GM18526 (cell line): ENCODE measurements around the gene CSTF2.

Source experiments
- POLR2A ChIP-seq: IDR thresholded peaks from 3 replicates; pipeline ENCODE4 v1.6.1; 2011; ENCODE audit not compliant: insufficient read length; ENCODE audit errors: extremely low read depth

The CSTF2 gene

DNA sequence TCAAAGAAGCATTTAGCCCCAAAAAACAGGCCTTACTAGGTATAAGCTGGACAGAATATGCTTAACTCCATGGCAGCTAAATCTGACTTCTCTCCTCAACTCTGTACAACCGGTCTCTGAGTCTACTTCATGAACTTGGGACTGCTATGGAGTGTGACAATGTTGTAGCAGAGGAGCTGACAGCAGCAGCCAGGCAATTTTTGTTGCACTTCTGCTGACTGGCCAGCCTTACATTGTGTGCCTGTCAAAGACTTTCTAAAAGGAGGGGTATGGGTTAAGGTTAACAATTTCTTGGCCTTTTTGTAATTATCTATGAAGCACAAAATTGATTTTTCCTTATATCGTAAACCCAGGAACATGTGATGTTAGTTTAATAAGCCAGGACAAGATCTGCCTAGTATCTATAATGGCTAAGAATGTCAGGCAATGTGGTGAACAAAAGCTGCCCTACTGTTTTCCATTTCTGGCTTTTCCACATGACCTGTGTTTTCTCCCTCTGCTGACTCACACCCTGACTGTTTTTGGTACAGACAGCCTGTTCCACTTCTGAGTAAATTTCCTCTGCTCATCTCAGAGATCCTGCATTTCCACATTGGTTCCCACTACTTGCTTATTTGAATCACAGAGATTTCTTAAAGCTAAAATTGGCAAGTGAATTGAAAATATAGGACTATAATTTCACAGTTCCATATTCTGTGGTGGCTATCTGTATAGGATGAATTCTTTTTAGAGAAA lies 44.6 kb downstream of the CSTF2 start:
- no peak for TF ChIP-seq POLR2A

DNA sequence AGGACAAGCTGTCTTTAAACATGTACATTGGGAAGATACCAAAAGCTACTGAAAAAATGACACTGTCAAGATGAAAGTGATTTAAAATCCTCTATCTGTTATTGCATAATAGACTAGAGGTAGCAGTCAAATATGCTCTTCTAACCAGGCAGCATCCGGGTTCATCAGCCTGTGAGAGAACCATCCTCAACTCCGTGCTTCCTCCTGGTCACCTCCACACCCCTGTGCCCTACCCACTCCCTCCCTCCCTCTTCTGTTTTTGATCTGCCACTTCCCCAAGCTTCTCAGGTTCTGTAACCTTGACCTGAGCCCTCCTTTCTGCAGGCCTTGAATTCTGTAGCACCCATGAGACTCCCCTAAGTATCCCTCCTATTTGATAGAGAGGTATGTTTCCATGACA lies 48.1 kb downstream of the CSTF2 start:
- TF ChIP-seq POLR2A: no peak

DNA sequence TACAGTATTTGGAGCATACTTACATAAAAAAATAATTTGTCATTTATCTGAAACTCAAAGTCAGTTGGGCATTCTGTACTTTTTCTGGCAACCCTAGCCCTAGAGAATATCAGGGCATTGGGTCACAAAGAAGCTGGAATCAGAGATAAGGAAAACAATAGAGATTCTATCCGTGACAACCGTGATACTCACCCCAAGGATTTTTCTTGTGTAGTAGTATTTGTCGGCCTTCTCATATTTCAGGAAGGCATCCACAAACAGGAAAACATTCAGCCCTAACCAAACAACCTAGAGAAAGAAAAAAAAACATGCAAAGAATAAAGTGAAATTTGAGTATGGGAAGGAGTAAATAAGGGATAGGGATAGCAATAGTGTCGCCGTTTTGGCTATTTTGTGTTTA lies 50.3 kb downstream of the CSTF2 start:
- TF ChIP-seq POLR2A: no peak

- no peak for TF ChIP-seq POLR2A
Measured at GRCh38 chrX:100871594-100872560, 51.7 kb downstream of the CSTF2 start.

- no peak for TF ChIP-seq POLR2A
Measured at GRCh38 chrX:100874325-100874724, 54.1 kb downstream of the CSTF2 start, which contains the start of gene NOX1. NOX1 (minus strand) TSS chrX:100874359; CDS start chrX:100874139, 220 bp downstream.

- TF ChIP-seq POLR2A: no peak
Measured at GRCh38 chrX:100880368-100880767, 60.2 kb downstream of the CSTF2 start.

- no peak for TF ChIP-seq POLR2A
Measured at GRCh38 chrX:100883654-100884053, 63.5 kb downstream of the CSTF2 start.
